ENCODE data around the gene SECISBP2. TPM values are rescaled to one million over a fixed set of nuclear protein-coding genes. Genes with fewer than 3 reads are reported as not detected.

Gene SECISBP2
- total and polyA plus RNA-seq, 2 of the 13 experiments (the other 11 are each of a cell fraction or from before 2014, with no cell fraction given) = 32.4 to 38.0 TPM

- peak; percentile 54; the same call in 1 of the 2 replicates for TF ChIP-seq ZNF513 (CRISPR knock-in tag; conservative IDR thresholded peaks at IDR 0.05)
- peak; percentile 56; the same call in 1 of the 2 replicates for TF ChIP-seq HNRNPUL1 (IDR thresholded peaks at IDR 0.05; ENCODE audit: low read depth, low read length)
- TF ChIP-seq, protein P1, sequence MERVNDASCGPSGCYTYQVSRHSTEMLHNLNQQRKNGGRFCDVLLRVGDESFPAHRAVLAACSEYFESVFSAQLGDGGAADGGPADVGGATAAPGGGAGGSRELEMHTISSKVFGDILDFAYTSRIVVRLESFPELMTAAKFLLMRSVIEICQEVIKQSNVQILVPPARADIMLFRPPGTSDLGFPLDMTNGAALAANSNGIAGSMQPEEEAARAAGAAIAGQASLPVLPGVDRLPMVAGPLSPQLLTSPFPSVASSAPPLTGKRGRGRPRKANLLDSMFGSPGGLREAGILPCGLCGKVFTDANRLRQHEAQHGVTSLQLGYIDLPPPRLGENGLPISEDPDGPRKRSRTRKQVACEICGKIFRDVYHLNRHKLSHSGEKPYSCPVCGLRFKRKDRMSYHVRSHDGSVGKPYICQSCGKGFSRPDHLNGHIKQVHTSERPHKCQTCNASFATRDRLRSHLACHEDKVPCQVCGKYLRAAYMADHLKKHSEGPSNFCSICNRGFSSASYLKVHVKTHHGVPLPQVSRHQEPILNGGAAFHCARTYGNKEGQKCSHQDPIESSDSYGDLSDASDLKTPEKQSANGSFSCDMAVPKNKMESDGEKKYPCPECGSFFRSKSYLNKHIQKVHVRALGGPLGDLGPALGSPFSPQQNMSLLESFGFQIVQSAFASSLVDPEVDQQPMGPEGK (CRISPR knock-in tag; IDR thresholded peaks at IDR 0.05) = peak; percentile 60
- TF ChIP-seq, protein P2, sequence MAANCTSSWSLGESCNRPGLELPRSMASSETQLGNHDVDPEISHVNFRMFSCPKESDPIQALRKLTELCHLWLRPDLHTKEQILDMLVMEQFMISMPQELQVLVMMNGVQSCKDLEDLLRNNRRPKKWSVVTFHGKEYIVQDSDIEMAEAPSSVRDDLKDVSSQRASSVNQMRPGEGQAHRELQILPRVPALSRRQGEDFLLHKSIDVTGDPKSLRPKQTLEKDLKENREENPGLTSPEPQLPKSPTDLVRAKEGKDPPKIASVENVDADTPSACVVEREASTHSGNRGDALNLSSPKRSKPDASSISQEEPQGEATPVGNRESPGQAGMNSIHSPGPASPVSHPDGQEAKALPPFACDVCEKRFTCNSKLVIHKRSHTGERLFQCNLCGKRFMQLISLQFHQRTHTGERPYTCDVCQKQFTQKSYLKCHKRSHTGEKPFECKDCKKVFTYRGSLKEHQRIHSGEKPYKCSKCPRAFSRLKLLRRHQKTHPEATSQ (CRISPR knock-in tag; IDR thresholded peaks at IDR 0.05; ENCODE audit: borderline replicate concordance) = peak; percentile 88; the same call in 1 of the 2 replicates
- peak; percentile 65 for TF ChIP-seq IKZF4 (CRISPR knock-in tag; IDR thresholded peaks at IDR 0.05; ENCODE audit: borderline replicate concordance, low read depth, not compliant biosample characterization)
- TF ChIP-seq, protein P3, sequence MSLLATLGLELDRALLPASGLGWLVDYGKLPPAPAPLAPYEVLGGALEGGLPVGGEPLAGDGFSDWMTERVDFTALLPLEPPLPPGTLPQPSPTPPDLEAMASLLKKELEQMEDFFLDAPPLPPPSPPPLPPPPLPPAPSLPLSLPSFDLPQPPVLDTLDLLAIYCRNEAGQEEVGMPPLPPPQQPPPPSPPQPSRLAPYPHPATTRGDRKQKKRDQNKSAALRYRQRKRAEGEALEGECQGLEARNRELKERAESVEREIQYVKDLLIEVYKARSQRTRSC (CRISPR knock-in tag; IDR thresholded peaks at IDR 0.05; ENCODE audit: low read depth) = peak; percentile 84
- peak; percentile 90 for TF ChIP-seq CHCHD3 (CRISPR knock-in tag; IDR thresholded peaks at IDR 0.05)
- TF ChIP-seq, protein P4, sequence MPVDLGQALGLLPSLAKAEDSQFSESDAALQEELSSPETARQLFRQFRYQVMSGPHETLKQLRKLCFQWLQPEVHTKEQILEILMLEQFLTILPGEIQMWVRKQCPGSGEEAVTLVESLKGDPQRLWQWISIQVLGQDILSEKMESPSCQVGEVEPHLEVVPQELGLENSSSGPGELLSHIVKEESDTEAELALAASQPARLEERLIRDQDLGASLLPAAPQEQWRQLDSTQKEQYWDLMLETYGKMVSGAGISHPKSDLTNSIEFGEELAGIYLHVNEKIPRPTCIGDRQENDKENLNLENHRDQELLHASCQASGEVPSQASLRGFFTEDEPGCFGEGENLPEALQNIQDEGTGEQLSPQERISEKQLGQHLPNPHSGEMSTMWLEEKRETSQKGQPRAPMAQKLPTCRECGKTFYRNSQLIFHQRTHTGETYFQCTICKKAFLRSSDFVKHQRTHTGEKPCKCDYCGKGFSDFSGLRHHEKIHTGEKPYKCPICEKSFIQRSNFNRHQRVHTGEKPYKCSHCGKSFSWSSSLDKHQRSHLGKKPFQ (CRISPR knock-in tag; IDR thresholded peaks at IDR 0.05; ENCODE audit: insufficient replicate concordance) = peak; percentile 89
- peak; percentile 43 for TF ChIP-seq XRCC5 (optimal IDR thresholded peaks at IDR 0.05; ENCODE audit: low read length)
- TF ChIP-seq SIX4 (CRISPR knock-in tag; IDR thresholded peaks at IDR 0.05) = peak; percentile 32; the same call in 1 of the 2 replicates
- TF ChIP-seq ZNF546 (CRISPR knock-in tag; conservative IDR thresholded peaks at IDR 0.05) = no peak; the same call in 1 of the 2 replicates
- TF ChIP-seq, protein P5, sequence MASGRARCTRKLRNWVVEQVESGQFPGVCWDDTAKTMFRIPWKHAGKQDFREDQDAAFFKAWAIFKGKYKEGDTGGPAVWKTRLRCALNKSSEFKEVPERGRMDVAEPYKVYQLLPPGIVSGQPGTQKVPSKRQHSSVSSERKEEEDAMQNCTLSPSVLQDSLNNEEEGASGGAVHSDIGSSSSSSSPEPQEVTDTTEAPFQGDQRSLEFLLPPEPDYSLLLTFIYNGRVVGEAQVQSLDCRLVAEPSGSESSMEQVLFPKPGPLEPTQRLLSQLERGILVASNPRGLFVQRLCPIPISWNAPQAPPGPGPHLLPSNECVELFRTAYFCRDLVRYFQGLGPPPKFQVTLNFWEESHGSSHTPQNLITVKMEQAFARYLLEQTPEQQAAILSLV (CRISPR knock-in tag; IDR thresholded peaks at IDR 0.05; ENCODE audit: borderline replicate concordance) = peak; percentile 86; the same call in 1 of the 2 replicates
- TF ChIP-seq MLX (CRISPR knock-in tag; IDR thresholded peaks at IDR 0.05) = no peak; the same call in 1 of the 2 replicates
- peak; percentile 39; the same call in 1 of the 2 replicates for TF ChIP-seq ZNF773 (CRISPR knock-in tag; IDR thresholded peaks at IDR 0.05; ENCODE audit: borderline replicate concordance)
- TF ChIP-seq AHR (CRISPR knock-in tag; IDR thresholded peaks at IDR 0.05) = no peak; the same call in 1 of the 2 replicates
- TF ChIP-seq ZFP90 (CRISPR knock-in tag; IDR thresholded peaks at IDR 0.05; ENCODE audit: borderline replicate concordance) = peak; percentile 95; the same call in 1 of the 2 replicates
- TF ChIP-seq PCBP2 (optimal IDR thresholded peaks at IDR 0.05; ENCODE audit: low read depth, low read length, poor library complexity, severe bottlenecking) = no peak
These were observed at the start of gene SECISBP2 (continued) for GRCh38 chr9:89318123-89319014.
